GM12875 (cell line): Measurements from ENCODE around the gene MAPK8IP1.

ENCODE experiments used
- H3K4me3 ChIP-seq: one replicate; pipeline ENCODE4 v1.5.1; 2011; ENCODE audit warnings: low read depth, low read length, control low read depth
- TF ChIP-seq, protein P1 (sequence below): IDR thresholded peaks from 2 replicates; pipeline ENCODE4 v1.5.1; 2011; ENCODE audit warnings: low read depth, mild to moderate bottlenecking, control low read depth, inconsistent platforms, low read length, moderate library complexity, borderline replicate concordance; ENCODE audit not compliant: insufficient read depth

MAPK8IP1 gene

DNA sequence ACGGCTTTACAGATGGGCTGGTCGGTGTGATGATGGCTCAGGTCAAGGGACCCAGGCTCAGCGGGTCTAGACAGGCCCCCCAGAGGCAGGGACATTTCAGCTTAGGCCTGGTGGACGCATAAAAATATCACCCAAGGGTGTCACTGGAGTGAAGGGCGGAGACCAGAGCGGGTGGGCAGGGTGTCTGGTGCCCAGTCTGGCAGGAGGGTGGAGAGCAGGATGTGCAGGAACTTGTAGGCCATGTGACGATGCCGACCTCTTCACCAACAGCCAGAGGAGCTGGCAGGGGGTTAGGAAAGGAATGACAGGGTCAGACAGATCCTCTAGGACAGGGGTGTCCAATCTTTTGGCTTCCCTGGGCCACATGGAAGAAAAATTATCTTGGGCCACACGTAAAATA lies 4.5 kb downstream of the MAPK8IP1 start:
- H3K4me3 ChIP-seq = no peak overlapping the region
- TF ChIP-seq, protein P1, sequence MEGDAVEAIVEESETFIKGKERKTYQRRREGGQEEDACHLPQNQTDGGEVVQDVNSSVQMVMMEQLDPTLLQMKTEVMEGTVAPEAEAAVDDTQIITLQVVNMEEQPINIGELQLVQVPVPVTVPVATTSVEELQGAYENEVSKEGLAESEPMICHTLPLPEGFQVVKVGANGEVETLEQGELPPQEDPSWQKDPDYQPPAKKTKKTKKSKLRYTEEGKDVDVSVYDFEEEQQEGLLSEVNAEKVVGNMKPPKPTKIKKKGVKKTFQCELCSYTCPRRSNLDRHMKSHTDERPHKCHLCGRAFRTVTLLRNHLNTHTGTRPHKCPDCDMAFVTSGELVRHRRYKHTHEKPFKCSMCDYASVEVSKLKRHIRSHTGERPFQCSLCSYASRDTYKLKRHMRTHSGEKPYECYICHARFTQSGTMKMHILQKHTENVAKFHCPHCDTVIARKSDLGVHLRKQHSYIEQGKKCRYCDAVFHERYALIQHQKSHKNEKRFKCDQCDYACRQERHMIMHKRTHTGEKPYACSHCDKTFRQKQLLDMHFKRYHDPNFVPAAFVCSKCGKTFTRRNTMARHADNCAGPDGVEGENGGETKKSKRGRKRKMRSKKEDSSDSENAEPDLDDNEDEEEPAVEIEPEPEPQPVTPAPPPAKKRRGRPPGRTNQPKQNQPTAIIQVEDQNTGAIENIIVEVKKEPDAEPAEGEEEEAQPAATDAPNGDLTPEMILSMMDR = no peak

DNA sequence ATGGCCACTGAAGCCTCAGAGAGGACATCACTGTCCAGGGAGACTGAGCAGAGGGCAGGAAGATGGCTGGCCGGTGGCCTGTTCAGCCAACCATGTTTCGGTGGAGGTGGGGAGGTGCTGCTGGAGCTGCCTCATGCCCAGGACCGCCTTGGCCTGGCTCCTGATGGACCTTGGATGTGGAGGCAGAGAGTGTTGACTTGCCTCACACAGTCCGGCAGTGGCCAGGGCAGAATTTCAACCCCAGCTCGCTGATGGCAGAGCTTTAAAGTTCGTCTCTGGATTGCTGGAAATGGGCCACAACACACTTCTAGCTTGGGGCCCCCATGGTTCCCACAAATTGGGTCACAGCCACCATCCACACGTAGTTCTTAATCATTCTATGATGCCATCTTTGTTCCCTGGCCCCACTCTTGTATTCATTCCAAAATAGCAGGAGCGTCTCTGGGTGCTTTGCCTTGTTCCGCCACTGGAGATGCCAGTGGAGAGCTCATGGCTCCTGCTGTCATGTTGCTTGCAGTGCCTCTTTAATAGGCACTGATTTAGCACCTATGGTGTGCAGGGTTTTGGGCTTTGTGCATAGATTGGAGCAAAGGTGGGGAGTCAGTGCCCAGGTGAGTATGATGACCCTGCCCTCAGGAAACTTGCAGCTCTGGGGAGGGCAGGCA lies 5.6 kb downstream of the MAPK8IP1 start:
- TF ChIP-seq, protein P1 = no peak

DNA sequence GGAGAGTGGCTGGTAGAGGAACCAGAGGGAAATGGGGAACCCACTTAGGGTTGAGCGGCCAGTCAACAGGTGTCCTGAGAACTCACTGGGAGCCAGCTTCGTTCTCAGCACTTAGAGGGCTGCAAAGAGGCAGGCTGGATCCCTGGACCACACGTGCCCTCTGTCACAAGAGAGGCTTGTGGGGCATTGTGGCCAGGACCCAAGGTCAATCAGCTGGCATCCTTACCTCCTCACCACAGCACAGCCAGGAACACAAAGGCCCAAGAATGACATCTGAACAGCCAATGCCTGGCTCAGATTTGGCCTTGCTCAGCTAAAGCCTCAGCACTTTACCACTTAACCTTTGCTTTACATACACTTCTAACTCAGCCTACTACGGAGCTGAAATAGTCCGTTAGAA lies 7.4 kb downstream of the MAPK8IP1 start:
- TF ChIP-seq, protein P1 = no peak
- no peak overlapping the region for H3K4me3 ChIP-seq

More for the DNA sequence above, 5.6 kb downstream of the MAPK8IP1 start:
- no peak overlapping the region for H3K4me3 ChIP-seq

DNA sequence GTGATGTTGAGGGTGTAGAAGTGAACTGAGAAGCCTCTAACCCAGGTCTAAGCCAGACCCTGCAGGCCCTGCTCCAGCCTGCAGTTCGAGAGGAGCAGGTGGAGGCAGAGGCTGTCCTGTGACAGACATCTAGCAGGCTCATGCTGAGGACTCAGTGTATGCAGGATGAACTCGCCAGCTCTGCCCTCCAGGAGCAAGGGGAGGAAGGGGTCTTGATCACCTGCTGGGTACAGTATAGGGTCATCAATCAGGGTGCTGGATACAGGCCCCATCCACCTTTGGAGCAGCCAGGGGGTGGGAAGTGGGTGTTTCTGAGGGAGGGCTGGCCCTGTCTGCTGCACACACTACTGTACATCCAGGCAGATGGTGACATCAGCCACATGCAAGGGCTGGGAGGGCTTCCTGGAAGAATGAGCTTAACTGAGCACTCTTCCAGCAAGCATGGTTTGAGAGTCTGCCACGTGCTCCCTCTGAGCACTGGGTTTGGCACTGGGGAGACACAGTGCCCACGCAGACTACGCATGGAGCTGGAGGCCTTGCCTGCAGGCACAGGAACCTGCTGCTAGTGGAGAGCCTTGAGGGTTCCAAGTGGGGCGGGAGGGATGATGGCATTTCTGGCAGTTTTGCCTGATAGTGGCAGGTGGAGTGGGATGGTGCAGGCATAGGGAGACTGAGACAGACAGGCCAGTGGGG lies 9.2 kb downstream of the MAPK8IP1 start:
- no peak overlapping the region for H3K4me3 ChIP-seq
- TF ChIP-seq, protein P1 = no peak

DNA sequence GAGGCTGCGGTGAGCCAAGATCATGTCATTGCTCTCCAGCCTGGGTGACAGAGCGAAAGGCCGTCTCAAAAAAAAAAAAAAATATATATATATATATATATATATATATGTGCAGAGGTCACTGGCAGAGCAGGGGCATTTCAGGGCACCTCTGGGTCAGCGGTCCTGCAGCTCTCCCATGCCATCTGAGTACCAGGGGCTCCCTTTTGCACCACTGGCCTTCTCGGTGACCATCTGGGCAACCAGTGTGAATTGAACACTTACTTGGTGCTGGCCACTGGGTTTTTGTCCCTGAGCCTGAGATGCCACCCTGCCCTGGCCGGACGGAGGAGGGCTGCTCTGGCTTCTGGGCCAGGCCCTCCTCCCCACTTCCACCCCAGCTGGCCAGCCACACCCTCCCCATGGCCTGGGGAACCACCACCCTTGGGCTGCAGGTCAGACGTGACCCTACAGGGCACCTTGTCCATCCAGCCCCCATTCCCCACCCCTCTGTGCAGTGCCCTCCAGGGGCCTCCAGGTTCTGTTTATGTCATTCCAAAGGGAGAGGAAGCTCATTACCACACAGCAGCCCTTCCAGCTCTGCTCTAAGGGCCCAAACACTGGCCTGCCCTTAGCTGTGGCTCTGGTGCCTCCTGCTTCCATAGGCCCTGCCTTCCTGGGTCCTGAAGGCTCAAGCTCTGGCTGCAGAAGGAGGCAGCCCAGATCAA lies 10.3 kb downstream of the MAPK8IP1 start:
- no peak overlapping the region for H3K4me3 ChIP-seq
- TF ChIP-seq, protein P1 = no peak

DNA sequence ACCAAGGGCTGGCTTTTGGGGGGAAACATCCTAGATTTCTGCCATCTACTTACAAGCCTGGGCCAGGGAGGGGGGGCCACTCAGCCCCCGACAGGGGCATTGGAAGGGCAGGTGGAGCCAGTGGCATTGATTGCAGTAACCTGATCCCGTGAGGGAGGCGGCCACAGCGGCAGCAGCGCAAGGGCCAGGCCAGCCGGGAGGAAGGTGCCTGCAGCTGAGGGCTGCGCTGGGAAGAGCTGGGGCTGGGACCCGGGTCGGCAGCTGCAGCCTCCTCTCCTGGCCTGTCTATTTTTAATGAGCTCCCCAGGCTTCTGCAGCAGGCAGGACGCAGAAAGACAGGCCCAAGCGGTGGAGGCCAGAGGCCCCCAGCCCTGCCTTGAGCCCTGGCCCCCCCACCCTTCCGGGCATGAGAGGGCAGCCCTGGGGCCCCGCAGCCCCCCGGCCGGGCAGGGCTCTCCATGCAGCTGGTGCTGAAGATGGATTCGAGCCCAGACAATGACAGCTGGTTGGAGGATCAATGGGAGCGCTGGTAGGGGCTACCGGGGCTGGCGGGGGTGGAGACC lies 11.1 kb downstream of the MAPK8IP1 start:
- TF ChIP-seq, protein P1 = no peak
- H3K4me3 ChIP-seq = no peak overlapping the region
